Lower leg skin (tissue), 3 donors: ENCODE results near the gene FSTL1.

Source experiments
- CTCF ChIP-seq, 3 donors: fragments of 450-650 bp; IDR thresholded peaks; one replicate each; pipeline ENCODE4 v1.5.1; 2016; ENCODE audit warnings: antibody characterized with exemption in 3 of 3, mild to moderate bottlenecking in 3 of 3, moderate library complexity in 2 of 3
- POLR2A ChIP-seq, 2 donors: fragments of 450-650 bp; IDR thresholded peaks; one replicate each; pipeline ENCODE4 v1.6.1; 2016 to 2017; ENCODE audit warnings: antibody characterized with exemption in 2 of 2, mild to moderate bottlenecking in 1 of 2, moderate library complexity in 1 of 2

GRCh38 chr3:120410116-120410515 lies 40.7 kb downstream of the FSTL1 start:
- no peak for TF ChIP-seq POLR2A (IDR thresholded peaks at IDR 0.05)
- TF ChIP-seq CTCF (IDR thresholded peaks at IDR 0.05), result no peak
